ENCODE measurements around the gene CETN3. TPM values are rescaled to one million over a fixed set of nuclear protein-coding genes. Genes with fewer than 3 reads are reported as not detected.

The CETN3 gene
- total and polyA plus RNA-seq, 9 of the 15 experiments (the other 6 are each of a cell fraction or from before 2014, with no cell fraction given), result 43.3 to 113 (median 82.4) TPM

DNA sequence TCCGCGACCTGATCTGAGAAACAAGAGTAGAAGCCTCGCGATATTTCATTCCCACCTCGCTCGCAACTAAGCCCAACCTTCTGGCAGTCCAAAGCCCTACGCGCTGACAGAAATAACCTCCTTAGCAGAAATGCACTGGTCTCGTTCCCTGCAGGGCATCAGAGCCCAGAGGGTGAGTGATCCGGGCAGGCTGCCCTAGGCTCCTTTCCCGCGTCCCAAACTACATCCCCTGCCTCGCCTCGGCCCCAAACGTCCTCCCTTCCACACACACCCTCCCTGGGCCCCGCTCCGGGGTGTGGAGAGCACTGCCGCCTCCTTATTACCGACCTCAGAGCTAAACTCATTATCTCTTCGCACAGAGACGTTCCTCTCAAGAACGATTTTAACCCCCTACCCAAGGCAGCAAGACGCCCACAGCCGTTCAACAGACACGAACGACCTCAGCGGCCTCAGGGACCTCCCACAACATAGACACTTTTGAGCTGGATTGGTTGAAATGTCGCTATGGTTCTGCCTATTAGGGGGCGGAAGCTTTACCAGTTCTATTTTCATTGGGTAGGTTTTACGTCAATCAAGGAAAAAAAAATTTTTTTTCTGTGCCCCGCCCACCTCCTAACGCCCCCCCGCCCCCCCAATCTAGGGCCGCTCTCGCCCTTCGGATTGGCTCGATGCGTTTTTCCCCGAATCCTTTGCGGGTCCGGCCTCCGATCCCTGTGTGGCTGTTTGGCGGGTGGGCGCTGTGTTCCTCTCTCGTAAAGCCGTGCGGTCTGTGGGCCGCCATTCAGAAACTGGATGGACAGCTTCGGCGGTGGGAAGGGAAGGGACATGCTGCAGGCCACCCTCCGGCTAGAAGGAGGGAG is at the start of gene CETN3 (continued):
- TF ChIP-seq, protein P1, sequence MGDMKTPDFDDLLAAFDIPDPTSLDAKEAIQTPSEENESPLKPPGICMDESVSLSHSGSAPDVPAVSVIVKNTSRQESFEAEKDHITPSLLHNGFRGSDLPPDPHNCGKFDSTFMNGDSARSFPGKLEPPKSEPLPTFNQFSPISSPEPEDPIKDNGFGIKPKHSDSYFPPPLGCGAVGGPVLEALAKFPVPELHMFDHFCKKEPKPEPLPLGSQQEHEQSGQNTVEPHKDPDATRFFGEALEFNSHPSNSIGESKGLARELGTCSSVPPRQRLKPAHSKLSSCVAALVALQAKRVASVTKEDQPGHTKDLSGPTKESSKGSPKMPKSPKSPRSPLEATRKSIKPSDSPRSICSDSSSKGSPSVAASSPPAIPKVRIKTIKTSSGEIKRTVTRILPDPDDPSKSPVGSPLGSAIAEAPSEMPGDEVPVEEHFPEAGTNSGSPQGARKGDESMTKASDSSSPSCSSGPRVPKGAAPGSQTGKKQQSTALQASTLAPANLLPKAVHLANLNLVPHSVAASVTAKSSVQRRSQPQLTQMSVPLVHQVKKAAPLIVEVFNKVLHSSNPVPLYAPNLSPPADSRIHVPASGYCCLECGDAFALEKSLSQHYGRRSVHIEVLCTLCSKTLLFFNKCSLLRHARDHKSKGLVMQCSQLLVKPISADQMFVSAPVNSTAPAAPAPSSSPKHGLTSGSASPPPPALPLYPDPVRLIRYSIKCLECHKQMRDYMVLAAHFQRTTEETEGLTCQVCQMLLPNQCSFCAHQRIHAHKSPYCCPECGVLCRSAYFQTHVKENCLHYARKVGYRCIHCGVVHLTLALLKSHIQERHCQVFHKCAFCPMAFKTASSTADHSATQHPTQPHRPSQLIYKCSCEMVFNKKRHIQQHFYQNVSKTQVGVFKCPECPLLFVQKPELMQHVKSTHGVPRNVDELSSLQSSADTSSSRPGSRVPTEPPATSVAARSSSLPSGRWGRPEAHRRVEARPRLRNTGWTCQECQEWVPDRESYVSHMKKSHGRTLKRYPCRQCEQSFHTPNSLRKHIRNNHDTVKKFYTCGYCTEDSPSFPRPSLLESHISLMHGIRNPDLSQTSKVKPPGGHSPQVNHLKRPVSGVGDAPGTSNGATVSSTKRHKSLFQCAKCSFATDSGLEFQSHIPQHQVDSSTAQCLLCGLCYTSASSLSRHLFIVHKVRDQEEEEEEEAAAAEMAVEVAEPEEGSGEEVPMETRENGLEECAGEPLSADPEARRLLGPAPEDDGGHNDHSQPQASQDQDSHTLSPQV (IDR thresholded peaks at IDR 0.05), result no peak
- no peak for TF ChIP-seq ZNF274 (IDR thresholded peaks at IDR 0.05; ENCODE audit: borderline replicate concordance, low read depth, low read length)
- no peak for TF ChIP-seq ZFP30 (CRISPR knock-in tag; IDR thresholded peaks at IDR 0.05; ENCODE audit: borderline replicate concordance)
- peak; percentile 56; the same call in 1 of the 2 replicates for TF ChIP-seq EHMT2 (IDR thresholded peaks at IDR 0.05)
- TF ChIP-seq MBD2 (IDR thresholded peaks at IDR 0.05; ENCODE audit: borderline replicate concordance, low read depth), result peak; percentile 83
- TF ChIP-seq ILF3 (IDR thresholded peaks at IDR 0.05; ENCODE audit: borderline replicate concordance), result peak; percentile 71; the same call in 1 of the 2 replicates
- TF ChIP-seq EZH2 (IDR thresholded peaks at IDR 0.05; ENCODE audit: borderline replicate concordance, low read depth, low read length), result no peak
- TF ChIP-seq COPS2 (conservative IDR thresholded peaks at IDR 0.05), result no peak
- peak; percentile 57; the same call in 1 of the 2 replicates for TF ChIP-seq SIN3B (IDR thresholded peaks at IDR 0.05; ENCODE audit: low read depth)
- TF ChIP-seq JUN (IDR thresholded peaks at IDR 0.05; ENCODE audit: borderline replicate concordance, low read depth, low read length), result peak; percentile 53; the same call in 1 of the 2 replicates
- no peak for TF ChIP-seq JUN (CRISPR knock-in tag; IDR thresholded peaks at IDR 0.05; ENCODE audit: borderline replicate concordance)
- TF ChIP-seq CBFA2T3 (IDR thresholded peaks at IDR 0.05), result peak; percentile 43; the same call in 1 of the 2 replicates
- no peak for TF ChIP-seq PCBP1 (IDR thresholded peaks at IDR 0.05; ENCODE audit: low read depth, low read length, poor library complexity, severe bottlenecking)
- TF ChIP-seq, protein P2, sequence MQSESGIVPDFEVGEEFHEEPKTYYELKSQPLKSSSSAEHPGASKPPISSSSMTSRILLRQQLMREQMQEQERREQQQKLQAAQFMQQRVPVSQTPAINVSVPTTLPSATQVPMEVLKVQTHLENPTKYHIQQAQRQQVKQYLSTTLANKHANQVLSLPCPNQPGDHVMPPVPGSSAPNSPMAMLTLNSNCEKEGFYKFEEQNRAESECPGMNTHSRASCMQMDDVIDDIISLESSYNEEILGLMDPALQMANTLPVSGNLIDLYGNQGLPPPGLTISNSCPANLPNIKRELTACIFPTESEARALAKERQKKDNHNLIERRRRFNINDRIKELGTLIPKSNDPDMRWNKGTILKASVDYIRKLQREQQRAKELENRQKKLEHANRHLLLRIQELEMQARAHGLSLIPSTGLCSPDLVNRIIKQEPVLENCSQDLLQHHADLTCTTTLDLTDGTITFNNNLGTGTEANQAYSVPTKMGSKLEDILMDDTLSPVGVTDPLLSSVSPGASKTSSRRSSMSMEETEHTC (IDR thresholded peaks at IDR 0.05), result no peak
- no peak for TF ChIP-seq RAD21 (CRISPR knock-in tag; conservative IDR thresholded peaks at IDR 0.05 in 1 of 2, IDR thresholded peaks at IDR 0.05 in 1 of 2)
- TF ChIP-seq ATF1 (CRISPR knock-in tag; IDR thresholded peaks at IDR 0.05), result no peak
- peak; percentile 64 for TF ChIP-seq ATF1 (tag; IDR thresholded peaks at IDR 0.05)
- no peak for TF ChIP-seq ZNF212 (CRISPR knock-in tag; IDR thresholded peaks at IDR 0.05)
- peak; percentile 50 for TF ChIP-seq SMAD1 (IDR thresholded peaks at IDR 0.05; ENCODE audit: low read depth, low read length, partially characterized antibody)
- TF ChIP-seq, protein P3, sequence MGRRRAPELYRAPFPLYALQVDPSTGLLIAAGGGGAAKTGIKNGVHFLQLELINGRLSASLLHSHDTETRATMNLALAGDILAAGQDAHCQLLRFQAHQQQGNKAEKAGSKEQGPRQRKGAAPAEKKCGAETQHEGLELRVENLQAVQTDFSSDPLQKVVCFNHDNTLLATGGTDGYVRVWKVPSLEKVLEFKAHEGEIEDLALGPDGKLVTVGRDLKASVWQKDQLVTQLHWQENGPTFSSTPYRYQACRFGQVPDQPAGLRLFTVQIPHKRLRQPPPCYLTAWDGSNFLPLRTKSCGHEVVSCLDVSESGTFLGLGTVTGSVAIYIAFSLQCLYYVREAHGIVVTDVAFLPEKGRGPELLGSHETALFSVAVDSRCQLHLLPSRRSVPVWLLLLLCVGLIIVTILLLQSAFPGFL (CRISPR knock-in tag; IDR thresholded peaks at IDR 0.05), result peak; percentile 84; the same call in 1 of the 2 replicates

Measured in K562 (cell line).